SK-N-SH (cell line): ENCODE data around the gene FGFBP2. TPM values are rescaled to one million over a fixed set of nuclear protein-coding genes. Genes with fewer than 3 reads are reported as not detected.

Experiments
- CTCF ChIA-PET: fragments of 300-600, 350-600 bp; formaldehyde crosslinking; extraction: SDS; loops from one replicate; lab custom pipeline; 2021; lab: Yijun Ruan, JAX
- POLR2A ChIA-PET: fragments of 350-600 bp; sonication (Branson Sonifier 250); formaldehyde crosslinking; extraction: SDS; loops from one replicate; lab custom pipeline; 2020; ENCODE audit warnings: antibody characterized with exemption, inconsistent platforms; lab: Yijun Ruan, JAX
- DNase-seq: peaks from one replicate; pipeline ENCODE4 v3.0.0; 2012
- H2AFZ ChIP-seq: fragments of 200-600 bp; sonication (generic); 2 replicates; pipeline ENCODE4 v1.8.1; 2016; ENCODE audit warnings: antibody characterized with exemption, mild to moderate bottlenecking, low read depth
- H3F3A ChIP-seq: fragments of 200-600 bp; sonication (generic); replicated peaks from 2 replicates; pipeline ENCODE3; 2016; ENCODE audit warnings: antibody characterized with exemption, mild to moderate bottlenecking; ENCODE audit not compliant: insufficient read depth
- H3K27ac ChIP-seq, 2 experiments: fragments of 200-500 bp in 1 of 2; fragments of 200-600 bp in 1 of 2; sonication (Bioruptor generic) in 1 of 2; sonication (generic), shearing (Covaris generic) in 1 of 2; 2 replicates each; pipeline versions ENCODE4 v1.5.1 to v1.6.1; 2014 to 2016; ENCODE audit warnings: low read depth in 2 of 2, inconsistent platforms in 1 of 2, low read length in 1 of 2, mild to moderate bottlenecking in 1 of 2, mixed read lengths in 1 of 2
- H3K27me3 ChIP-seq: fragments of 200-600 bp; sonication (generic), shearing (Covaris generic); 2 replicates; pipeline ENCODE4 v1.6.1; 2016; ENCODE audit warnings: mixed run types; ENCODE audit not compliant: insufficient read depth
- H3K36me3 ChIP-seq, 2 experiments: fragments of 200-500 bp in 1 of 2; fragments of 200-600 bp in 1 of 2; sonication (Bioruptor generic) in 1 of 2; sonication (generic) in 1 of 2; replicated peaks in 1 of 2; 2 replicates each; pipeline versions ENCODE3 to v1.5.1; 2014 to 2016; ENCODE audit warnings: low read length in 1 of 2, mild to moderate bottlenecking in 1 of 2; ENCODE audit not compliant: insufficient read depth in 2 of 2, control insufficient read depth in 1 of 2
- H3K4me1 ChIP-seq, 2 experiments: fragments of 200-500 bp in 1 of 2; fragments of 200-600 bp in 1 of 2; sonication (Bioruptor generic) in 1 of 2; sonication (generic), shearing (Covaris generic) in 1 of 2; 2 replicates each; pipeline versions ENCODE4 v1.5.1 to v1.6.1; 2014 to 2016; ENCODE audit warnings: low read depth in 1 of 2, low read length in 1 of 2, mixed run types in 1 of 2; ENCODE audit not compliant: insufficient read depth in 2 of 2, control insufficient read depth in 1 of 2
- H3K4me2 ChIP-seq: fragments of 200-600 bp; sonication (generic), shearing (Covaris generic); 2 replicates; pipeline ENCODE4 v1.6.1; 2017; ENCODE audit warnings: mixed run types
- H3K4me3 ChIP-seq, 2 experiments: fragments of 200-500 bp in 1 of 2; fragments of 200-600 bp in 1 of 2; sonication (Bioruptor generic) in 1 of 2; sonication (generic), shearing (Covaris generic) in 1 of 2; 2 replicates each; pipeline versions ENCODE4 v1.5.1 to v1.8.1; 2014 to 2016; ENCODE audit warnings: low read depth in 2 of 2, inconsistent platforms in 1 of 2, low read length in 1 of 2, mild to moderate bottlenecking in 1 of 2, mixed read lengths in 1 of 2, moderate library complexity in 1 of 2
- H3K79me2 ChIP-seq: fragments of 200-600 bp; sonication (generic); 2 replicates; pipeline ENCODE4 v1.8.1; 2017; ENCODE audit warnings: mild to moderate bottlenecking; ENCODE audit not compliant: insufficient read depth
- H3K9ac ChIP-seq: fragments of 200-600 bp; sonication (generic); 2 replicates; pipeline ENCODE4 v1.6.1; 2017; ENCODE audit warnings: mixed run types
- H3K9me2 ChIP-seq: fragments of 200-600 bp; sonication (generic); 2 replicates; pipeline ENCODE4 v1.6.1; 2017; ENCODE audit warnings: mixed run types
- H3K9me3 ChIP-seq: fragments of 200-600 bp; sonication (generic); 2 replicates; pipeline ENCODE4 v1.6.1; 2017; ENCODE audit warnings: mixed run types, mild to moderate bottlenecking, moderate library complexity
- H4K20me1 ChIP-seq: fragments of 200-600 bp; sonication (generic); 2 replicates; pipeline ENCODE4 v1.6.1; 2017; ENCODE audit warnings: mild to moderate bottlenecking, mixed run types; ENCODE audit not compliant: insufficient read depth
- ELF1 ChIP-seq: IDR thresholded peaks from 2 replicates; pipeline ENCODE4 v1.4.0; 2012
- FOXM1 ChIP-seq: IDR thresholded peaks from 2 replicates; pipeline ENCODE4 v1.4.0; 2012; ENCODE audit warnings: low read depth, mild to moderate bottlenecking
- GABPA ChIP-seq: IDR thresholded peaks from 2 replicates; pipeline ENCODE4 v1.4.0; 2012; ENCODE audit warnings: low read depth, mild to moderate bottlenecking
- GATA2 ChIP-seq: sonication (generic); formaldehyde crosslinking; IDR thresholded peaks from 2 replicates; pipeline ENCODE4 v1.5.0; 2020; ENCODE audit warnings: mild to moderate bottlenecking, missing genetic modification reagents
- JUND ChIP-seq: IDR thresholded peaks from 2 replicates; pipeline ENCODE4 v1.4.0; 2012
- MEF2A ChIP-seq: IDR thresholded peaks from 2 replicates; pipeline ENCODE4 v1.4.0; 2012; ENCODE audit warnings: low read depth, borderline replicate concordance
- NFIC ChIP-seq: IDR thresholded peaks from 2 replicates; pipeline ENCODE4 v1.4.0; 2012; ENCODE audit warnings: borderline replicate concordance
- POLR2AphosphoS5 ChIP-seq: IDR thresholded peaks from 2 replicates; pipeline ENCODE4 v1.6.1; 2012; ENCODE audit warnings: low read depth, low read length
- RAD21 ChIP-seq: IDR thresholded peaks from 2 replicates; pipeline ENCODE4 v1.6.1; 2012; ENCODE audit warnings: mild to moderate bottlenecking, low read length
- RFX5 ChIP-seq: IDR thresholded peaks from 2 replicates; pipeline ENCODE4 v1.6.1; 2012; ENCODE audit warnings: mild to moderate bottlenecking, improper control_type of control experiment, low read length
- TCF12 ChIP-seq: IDR thresholded peaks from 2 replicates; pipeline ENCODE4 v1.4.0; 2012
- TEAD4 ChIP-seq: IDR thresholded peaks from 2 replicates; pipeline ENCODE4 v1.4.0; 2012; ENCODE audit warnings: mild to moderate bottlenecking, borderline replicate concordance; ENCODE audit not compliant: insufficient read depth
- WGBS: methylation state at CpG from one replicate; pipeline ENCODE4 v1.1.6; 2017; ENCODE audit warnings: low lambda C conversion rate; 5-methylcytosine and 5-hydroxymethylcytosine counted together
- polyA plus RNA-seq, 3 experiments: library from polyadenylated mRNA; depleted of rRNA; stranded (reverse); fragments of >200 nt; gene quantifications; 2 replicates each; pipeline ENCODE4 v1.2.3, GENCODE V29; 2012
- TF ChIP-seq, protein P1 (sequence below): fragments of 150-350 bp; IDR thresholded peaks from 2 replicates; pipeline ENCODE4 v1.6.1; 2016; ENCODE audit warnings: mild to moderate bottlenecking, low read depth, low read length
- TF ChIP-seq, protein P2 (sequence below): IDR thresholded peaks from 2 replicates; pipeline ENCODE4 v1.4.0; 2012; ENCODE audit warnings: low read depth, borderline replicate concordance
- TF ChIP-seq, protein P3 (sequence below): IDR thresholded peaks from 2 replicates; pipeline ENCODE4 v1.4.0; 2012; ENCODE audit warnings: low read depth, borderline replicate concordance
- TF ChIP-seq, protein P4 (sequence below): IDR thresholded peaks from 2 replicates; pipeline ENCODE4; 2012
- TF ChIP-seq, protein P5 (sequence below): IDR thresholded peaks from 2 replicates; pipeline ENCODE4 v1.6.1; 2012; ENCODE audit warnings: mild to moderate bottlenecking, low read depth, low read length, moderate library complexity

Gene FGFBP2
- polyA plus RNA-seq, 1 of the 3 experiments (the other 2 are of a cell fraction) = 0.62 TPM

DNA sequence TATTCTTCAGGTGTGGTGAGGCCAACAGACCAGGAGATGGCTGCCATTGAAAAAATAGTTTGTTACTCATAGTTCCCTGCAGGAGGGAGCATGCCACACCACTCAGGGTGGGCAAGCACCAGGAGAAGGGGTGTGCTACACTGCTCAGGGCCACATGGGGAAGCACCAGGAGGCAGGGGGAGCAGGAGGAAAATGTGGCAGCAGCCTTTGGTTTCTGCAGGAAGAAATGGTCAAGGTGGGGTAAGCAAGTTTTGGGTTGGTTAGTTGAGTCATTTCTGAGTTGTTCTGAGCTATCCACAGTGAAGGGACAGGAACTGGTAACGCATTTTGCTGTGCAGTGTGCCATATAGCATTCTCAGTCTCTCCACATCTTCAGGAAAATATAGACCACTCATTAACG, 48.2 kb downstream of the FGFBP2 start:
- no peak for DNase-seq
- Histone ChIP-seq H3K9me2 (no peaks in the 10 kb centered on the region), H4K20me1 (no peaks in the 10 kb centered on the region), H3K4me3 (no peak overlapping the region), H3K79me2 (no peaks in the 10 kb centered on the region), H2AFZ (no peak overlapping the region), H3K4me2 (no peak overlapping the region), H3F3A (peaks cover 7% of the 10 kb centered on the region), H3K9me3 (no peaks in the 10 kb centered on the region), H3K4me1 (peaks cover 0 to 9% of the 10 kb centered on the region in 2 experiments; a peak in 2 of 4 replicates), H3K27me3 (no peaks in the 10 kb centered on the region), H3K27ac (no peak overlapping the region), H3K36me3 (no peaks in the 10 kb centered on the region), H3K9ac (no peak overlapping the region)
- TF ChIP-seq RAD21 = no peak
- no peak for TF ChIP-seq GATA2 (CRISPR knock-in tag)
- TF ChIP-seq NFIC = no peak
- TF ChIP-seq ELF1 = no peak
- TF ChIP-seq, protein P1, sequence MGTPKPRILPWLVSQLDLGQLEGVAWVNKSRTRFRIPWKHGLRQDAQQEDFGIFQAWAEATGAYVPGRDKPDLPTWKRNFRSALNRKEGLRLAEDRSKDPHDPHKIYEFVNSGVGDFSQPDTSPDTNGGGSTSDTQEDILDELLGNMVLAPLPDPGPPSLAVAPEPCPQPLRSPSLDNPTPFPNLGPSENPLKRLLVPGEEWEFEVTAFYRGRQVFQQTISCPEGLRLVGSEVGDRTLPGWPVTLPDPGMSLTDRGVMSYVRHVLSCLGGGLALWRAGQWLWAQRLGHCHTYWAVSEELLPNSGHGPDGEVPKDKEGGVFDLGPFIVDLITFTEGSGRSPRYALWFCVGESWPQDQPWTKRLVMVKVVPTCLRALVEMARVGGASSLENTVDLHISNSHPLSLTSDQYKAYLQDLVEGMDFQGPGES = no peak
- TF ChIP-seq JUND = no peak
- TF ChIP-seq TCF12 = no peak
- TF ChIP-seq, protein P2, sequence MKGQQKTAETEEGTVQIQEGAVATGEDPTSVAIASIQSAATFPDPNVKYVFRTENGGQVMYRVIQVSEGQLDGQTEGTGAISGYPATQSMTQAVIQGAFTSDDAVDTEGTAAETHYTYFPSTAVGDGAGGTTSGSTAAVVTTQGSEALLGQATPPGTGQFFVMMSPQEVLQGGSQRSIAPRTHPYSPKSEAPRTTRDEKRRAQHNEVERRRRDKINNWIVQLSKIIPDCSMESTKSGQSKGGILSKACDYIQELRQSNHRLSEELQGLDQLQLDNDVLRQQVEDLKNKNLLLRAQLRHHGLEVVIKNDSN = no peak
- no peak for TF ChIP-seq GABPA
- no peak for TF ChIP-seq POLR2AphosphoS5
- TF ChIP-seq TEAD4 = no peak
- no peak for TF ChIP-seq FOXM1
- TF ChIP-seq RFX5 = no peak
- TF ChIP-seq, protein P3, sequence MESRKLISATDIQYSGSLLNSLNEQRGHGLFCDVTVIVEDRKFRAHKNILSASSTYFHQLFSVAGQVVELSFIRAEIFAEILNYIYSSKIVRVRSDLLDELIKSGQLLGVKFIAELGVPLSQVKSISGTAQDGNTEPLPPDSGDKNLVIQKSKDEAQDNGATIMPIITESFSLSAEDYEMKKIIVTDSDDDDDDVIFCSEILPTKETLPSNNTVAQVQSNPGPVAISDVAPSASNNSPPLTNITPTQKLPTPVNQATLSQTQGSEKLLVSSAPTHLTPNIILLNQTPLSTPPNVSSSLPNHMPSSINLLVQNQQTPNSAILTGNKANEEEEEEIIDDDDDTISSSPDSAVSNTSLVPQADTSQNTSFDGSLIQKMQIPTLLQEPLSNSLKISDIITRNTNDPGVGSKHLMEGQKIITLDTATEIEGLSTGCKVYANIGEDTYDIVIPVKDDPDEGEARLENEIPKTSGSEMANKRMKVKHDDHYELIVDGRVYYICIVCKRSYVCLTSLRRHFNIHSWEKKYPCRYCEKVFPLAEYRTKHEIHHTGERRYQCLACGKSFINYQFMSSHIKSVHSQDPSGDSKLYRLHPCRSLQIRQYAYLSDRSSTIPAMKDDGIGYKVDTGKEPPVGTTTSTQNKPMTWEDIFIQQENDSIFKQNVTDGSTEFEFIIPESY = no peak
- TF ChIP-seq, protein P4, sequence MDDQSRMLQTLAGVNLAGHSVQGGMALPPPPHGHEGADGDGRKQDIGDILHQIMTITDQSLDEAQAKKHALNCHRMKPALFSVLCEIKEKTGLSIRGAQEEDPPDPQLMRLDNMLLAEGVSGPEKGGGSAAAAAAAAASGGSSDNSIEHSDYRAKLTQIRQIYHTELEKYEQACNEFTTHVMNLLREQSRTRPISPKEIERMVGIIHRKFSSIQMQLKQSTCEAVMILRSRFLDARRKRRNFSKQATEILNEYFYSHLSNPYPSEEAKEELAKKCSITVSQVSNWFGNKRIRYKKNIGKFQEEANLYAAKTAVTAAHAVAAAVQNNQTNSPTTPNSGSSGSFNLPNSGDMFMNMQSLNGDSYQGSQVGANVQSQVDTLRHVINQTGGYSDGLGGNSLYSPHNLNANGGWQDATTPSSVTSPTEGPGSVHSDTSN = no peak
- TF ChIP-seq MEF2A = no peak
- TF ChIP-seq, protein P5, sequence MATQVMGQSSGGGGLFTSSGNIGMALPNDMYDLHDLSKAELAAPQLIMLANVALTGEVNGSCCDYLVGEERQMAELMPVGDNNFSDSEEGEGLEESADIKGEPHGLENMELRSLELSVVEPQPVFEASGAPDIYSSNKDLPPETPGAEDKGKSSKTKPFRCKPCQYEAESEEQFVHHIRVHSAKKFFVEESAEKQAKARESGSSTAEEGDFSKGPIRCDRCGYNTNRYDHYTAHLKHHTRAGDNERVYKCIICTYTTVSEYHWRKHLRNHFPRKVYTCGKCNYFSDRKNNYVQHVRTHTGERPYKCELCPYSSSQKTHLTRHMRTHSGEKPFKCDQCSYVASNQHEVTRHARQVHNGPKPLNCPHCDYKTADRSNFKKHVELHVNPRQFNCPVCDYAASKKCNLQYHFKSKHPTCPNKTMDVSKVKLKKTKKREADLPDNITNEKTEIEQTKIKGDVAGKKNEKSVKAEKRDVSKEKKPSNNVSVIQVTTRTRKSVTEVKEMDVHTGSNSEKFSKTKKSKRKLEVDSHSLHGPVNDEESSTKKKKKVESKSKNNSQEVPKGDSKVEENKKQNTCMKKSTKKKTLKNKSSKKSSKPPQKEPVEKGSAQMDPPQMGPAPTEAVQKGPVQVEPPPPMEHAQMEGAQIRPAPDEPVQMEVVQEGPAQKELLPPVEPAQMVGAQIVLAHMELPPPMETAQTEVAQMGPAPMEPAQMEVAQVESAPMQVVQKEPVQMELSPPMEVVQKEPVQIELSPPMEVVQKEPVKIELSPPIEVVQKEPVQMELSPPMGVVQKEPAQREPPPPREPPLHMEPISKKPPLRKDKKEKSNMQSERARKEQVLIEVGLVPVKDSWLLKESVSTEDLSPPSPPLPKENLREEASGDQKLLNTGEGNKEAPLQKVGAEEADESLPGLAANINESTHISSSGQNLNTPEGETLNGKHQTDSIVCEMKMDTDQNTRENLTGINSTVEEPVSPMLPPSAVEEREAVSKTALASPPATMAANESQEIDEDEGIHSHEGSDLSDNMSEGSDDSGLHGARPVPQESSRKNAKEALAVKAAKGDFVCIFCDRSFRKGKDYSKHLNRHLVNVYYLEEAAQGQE = no peak
- ChIA-PET POLR2A (no interaction called here), CTCF (interaction anchor here (0.7 kb wide), 1 partner anchor 109 kb away, joined by 4 read pairs; no protein-coding TSS in a partner anchor)
- 100% methylated on average over 1 of the region's 2 CpGs for WGBS
